ENCODE results near the gene MPEG1.

Gene MPEG1

DNA sequence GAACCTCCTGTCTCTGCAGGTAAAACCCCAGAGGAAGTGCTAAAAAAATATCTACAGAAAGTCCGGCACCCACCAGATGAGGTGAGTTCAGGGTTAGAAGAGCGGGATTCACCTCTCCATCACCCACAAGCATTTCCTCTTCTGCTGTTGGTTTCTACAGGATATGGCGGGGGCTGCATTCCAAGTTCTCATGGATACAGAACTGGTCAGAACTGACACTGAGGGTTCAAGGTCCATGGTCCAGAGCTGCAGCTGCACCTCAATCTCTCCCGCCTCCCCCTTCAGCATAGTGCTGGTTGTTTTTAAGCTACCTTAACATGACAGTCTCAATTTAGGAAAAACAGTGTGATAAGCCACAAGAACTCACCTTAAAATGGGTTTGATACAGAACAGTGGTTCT, 21.6 kb downstream of the MPEG1 start:
- Histone ChIP-seq H4K20me1 (ENCODE audit: insufficient read depth, low read length) (no peaks in the 10 kb centered on the region), H3K9ac (ENCODE audit: low read length) (no peak overlapping the region), H3K9me3 (replicated peaks; ENCODE audit: insufficient read depth, low read length) (no peaks in the 10 kb centered on the region), H3K4me1 (ENCODE audit: low read length) (no peaks in the 10 kb centered on the region), H3K36me3 (replicated peaks; ENCODE audit: insufficient read depth, low read length) (no peaks in the 10 kb centered on the region), H2AFZ (ENCODE audit: low read length) (no peak overlapping the region), H3K79me2 (ENCODE audit: low read length) (no peaks in the 10 kb centered on the region), H3K27ac (ENCODE audit: low read length) (no peak overlapping the region), H3K9me2 (replicated peaks; ENCODE audit: insufficient read depth, low read length) (no peaks in the 10 kb centered on the region), H3K27me3 (replicated peaks; ENCODE audit: insufficient read depth, low read length) (no peaks in the 10 kb centered on the region), H3F3A (ENCODE audit: insufficient read depth, low read length) (no peaks in the 10 kb centered on the region), H3K4me3 (ENCODE audit: low read length) (no peak overlapping the region), H3K4me2 (ENCODE audit: low read depth, low read length) (no peak overlapping the region)
- no peak for DNase-seq
- TF ChIP-seq EZH2phosphoT487 (IDR thresholded peaks at IDR 0.05; ENCODE audit: low read length): no peak
- TF ChIP-seq CTCF (IDR thresholded peaks at IDR 0.05; ENCODE audit: low read length): no peak
- no peak for TF ChIP-seq EZH2 (optimal IDR thresholded peaks at IDR 0.05; ENCODE audit: low read depth, low read length)

DNA sequence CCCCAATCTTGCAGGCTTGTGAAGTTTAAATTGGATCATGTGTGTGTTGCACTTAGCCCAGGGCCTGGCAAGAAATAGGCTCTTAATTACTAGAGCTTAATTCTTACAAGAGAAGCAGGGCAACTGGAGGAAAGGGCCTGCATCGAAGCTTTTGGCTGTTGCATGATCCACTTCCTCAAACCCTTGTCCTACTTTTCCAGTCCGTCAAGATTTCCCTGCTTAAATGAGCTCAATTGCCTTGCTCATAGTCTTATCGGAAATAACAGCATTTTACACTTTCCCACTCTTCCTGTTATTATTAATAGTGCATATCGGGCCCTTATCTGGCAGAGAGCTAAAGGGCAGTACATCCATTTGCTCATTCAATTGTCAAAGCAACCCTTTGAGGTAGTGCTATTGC, 22.7 kb downstream of the MPEG1 start:
- no peaks in the 10 kb centered on the region for H3K9me3 ChIP-seq (replicated peaks; ENCODE audit: insufficient read depth, low read length)
- no peaks in the 10 kb centered on the region for H3K79me2 ChIP-seq (ENCODE audit: low read length)
- H2AFZ ChIP-seq (ENCODE audit: low read length): no peak overlapping the region
- no peak for TF ChIP-seq CTCF (IDR thresholded peaks at IDR 0.05; ENCODE audit: low read length)
- no peak for TF ChIP-seq EZH2phosphoT487 (IDR thresholded peaks at IDR 0.05; ENCODE audit: low read length)
- no peak for TF ChIP-seq EZH2 (optimal IDR thresholded peaks at IDR 0.05; ENCODE audit: low read depth, low read length)
- no peaks in the 10 kb centered on the region for H3K36me3 ChIP-seq (replicated peaks; ENCODE audit: insufficient read depth, low read length)
- H4K20me1 ChIP-seq (ENCODE audit: insufficient read depth, low read length): no peaks in the 10 kb centered on the region
- H3K4me2 ChIP-seq (ENCODE audit: low read depth, low read length): no peak overlapping the region
- H3K27me3 ChIP-seq (replicated peaks; ENCODE audit: insufficient read depth, low read length): no peaks in the 10 kb centered on the region
- H3K27ac ChIP-seq (ENCODE audit: low read length): no peak overlapping the region
- H3K4me3 ChIP-seq (ENCODE audit: low read length): no peak overlapping the region
- H3F3A ChIP-seq (ENCODE audit: insufficient read depth, low read length): no peaks in the 10 kb centered on the region
- no peak overlapping the region for H3K9ac ChIP-seq (ENCODE audit: low read length)
- no peak for DNase-seq
- H3K9me2 ChIP-seq (replicated peaks; ENCODE audit: insufficient read depth, low read length): no peaks in the 10 kb centered on the region
- no peaks in the 10 kb centered on the region for H3K4me1 ChIP-seq (ENCODE audit: low read length)

- TF ChIP-seq EZH2phosphoT487 (IDR thresholded peaks at IDR 0.05; ENCODE audit: low read length): no peak
- TF ChIP-seq EZH2 (optimal IDR thresholded peaks at IDR 0.05; ENCODE audit: low read depth, low read length): no peak
- no peak for TF ChIP-seq CTCF (IDR thresholded peaks at IDR 0.05; ENCODE audit: low read length)
- no peaks in the 10 kb centered on the region for H3K9me2 ChIP-seq (replicated peaks; ENCODE audit: insufficient read depth, low read length)
- no peaks in the 10 kb centered on the region for H3K79me2 ChIP-seq (ENCODE audit: low read length)
- H2AFZ ChIP-seq (ENCODE audit: low read length): no peak overlapping the region
- no peak overlapping the region for H3K27ac ChIP-seq (ENCODE audit: low read length)
- no peaks in the 10 kb centered on the region for H3F3A ChIP-seq (ENCODE audit: insufficient read depth, low read length)
- H3K4me3 ChIP-seq (ENCODE audit: low read length): no peak overlapping the region
- no peak overlapping the region for H3K4me2 ChIP-seq (ENCODE audit: low read depth, low read length)
- H3K36me3 ChIP-seq (replicated peaks; ENCODE audit: insufficient read depth, low read length): no peaks in the 10 kb centered on the region
- H3K9ac ChIP-seq (ENCODE audit: low read length): no peak overlapping the region
- H3K4me1 ChIP-seq (ENCODE audit: low read length): no peaks in the 10 kb centered on the region
- H3K27me3 ChIP-seq (replicated peaks; ENCODE audit: insufficient read depth, low read length): no peaks in the 10 kb centered on the region
- no peaks in the 10 kb centered on the region for H3K9me3 ChIP-seq (replicated peaks; ENCODE audit: insufficient read depth, low read length)
- H4K20me1 ChIP-seq (ENCODE audit: insufficient read depth, low read length): no peaks in the 10 kb centered on the region
- DNase-seq: no peak
These were observed 23.8 kb downstream of the MPEG1 start for GRCh38 chr11:59188954-59189353.

All from MM.1S (cell line).